CD4-positive, alpha-beta T cell treated with Interleukin-15 for 4 hours (primary cell): Measurements from ENCODE around the gene SLX4.
"Not testable (repeated sequence)": the region's sequence is repeated elsewhere in the genome, so short reads cannot be mapped to it uniquely, and the experiment has no call there.

Experiments
- DNase-seq: peaks from one replicate; pipeline ENCODE4 v3.0.0-alpha.2; 2020; ENCODE audit warnings: low spot score

Gene SLX4

GRCh38 chr16:3611146-3611975 is at the start of gene SLX4:
TSS of gene SLX4 (minus strand) at chr16:3611606. CDS start at chr16:3608964, 2,642 bp downstream.
- DNase-seq = peak; percentile 90

- DNase-seq = no peak
Observed at GRCh38 chr16:3659251-3659650, 47.8 kb upstream of the SLX4 start.

- peak; percentile 15 for DNase-seq
Observed at GRCh38 chr16:3656491-3657468, 45.4 kb upstream of the SLX4 start.

- not testable (repeated sequence) for DNase-seq
Observed at GRCh38 chr16:3656160-3656490, 44.7 kb upstream of the SLX4 start.

- DNase-seq = no peak
Observed at GRCh38 chr16:3655396-3656159, 44.2 kb upstream of the SLX4 start.

- no peak for DNase-seq
Observed at GRCh38 chr16:3655030-3655395, 43.6 kb upstream of the SLX4 start.

GRCh38 chr16:3654249-3654991 is 43.0 kb upstream of the SLX4 start, which contains the start of gene DNASE1:
TSS of gene DNASE1 (plus strand) at chr16:3654691. CDS start at chr16:3655374, 683 bp downstream.
- peak; percentile 58 for DNase-seq

GRCh38 chr16:3652373-3653195 is 41.2 kb upstream of the SLX4 start:
- DNase-seq = no peak

GRCh38 chr16:3651461-3652372 is 40.3 kb upstream of the SLX4 start:
- no peak for DNase-seq

- DNase-seq = no peak
Observed at GRCh38 chr16:3650631-3651265, 39.3 kb upstream of the SLX4 start.

- DNase-seq = no peak
Observed at GRCh38 chr16:3646348-3646920, 35.0 kb upstream of the SLX4 start.

GRCh38 chr16:3645504-3646347 is 34.3 kb upstream of the SLX4 start:
- no peak for DNase-seq

GRCh38 chr16:3645108-3645503 is 33.7 kb upstream of the SLX4 start:
- DNase-seq = no peak

- no peak for DNase-seq
Observed at GRCh38 chr16:3643095-3643730, 31.8 kb upstream of the SLX4 start.

- no peak for DNase-seq
Observed at GRCh38 chr16:3642397-3643094, 31.1 kb upstream of the SLX4 start.

- no peak for DNase-seq
Observed at GRCh38 chr16:3641801-3642396, 30.5 kb upstream of the SLX4 start.
